ENCODE results near the gene PET100. TPM values are rescaled to one million over a fixed set of nuclear protein-coding genes. Genes with fewer than 3 reads are reported as not detected.
"Not testable (repeated sequence)": the region's sequence is repeated elsewhere in the genome, so short reads cannot be mapped to it uniquely, and the experiment has no call there.

PET100 gene
- total and polyA plus RNA-seq, 3 experiments from 2014 or later = 110 to 297 (median 110) TPM

DNA sequence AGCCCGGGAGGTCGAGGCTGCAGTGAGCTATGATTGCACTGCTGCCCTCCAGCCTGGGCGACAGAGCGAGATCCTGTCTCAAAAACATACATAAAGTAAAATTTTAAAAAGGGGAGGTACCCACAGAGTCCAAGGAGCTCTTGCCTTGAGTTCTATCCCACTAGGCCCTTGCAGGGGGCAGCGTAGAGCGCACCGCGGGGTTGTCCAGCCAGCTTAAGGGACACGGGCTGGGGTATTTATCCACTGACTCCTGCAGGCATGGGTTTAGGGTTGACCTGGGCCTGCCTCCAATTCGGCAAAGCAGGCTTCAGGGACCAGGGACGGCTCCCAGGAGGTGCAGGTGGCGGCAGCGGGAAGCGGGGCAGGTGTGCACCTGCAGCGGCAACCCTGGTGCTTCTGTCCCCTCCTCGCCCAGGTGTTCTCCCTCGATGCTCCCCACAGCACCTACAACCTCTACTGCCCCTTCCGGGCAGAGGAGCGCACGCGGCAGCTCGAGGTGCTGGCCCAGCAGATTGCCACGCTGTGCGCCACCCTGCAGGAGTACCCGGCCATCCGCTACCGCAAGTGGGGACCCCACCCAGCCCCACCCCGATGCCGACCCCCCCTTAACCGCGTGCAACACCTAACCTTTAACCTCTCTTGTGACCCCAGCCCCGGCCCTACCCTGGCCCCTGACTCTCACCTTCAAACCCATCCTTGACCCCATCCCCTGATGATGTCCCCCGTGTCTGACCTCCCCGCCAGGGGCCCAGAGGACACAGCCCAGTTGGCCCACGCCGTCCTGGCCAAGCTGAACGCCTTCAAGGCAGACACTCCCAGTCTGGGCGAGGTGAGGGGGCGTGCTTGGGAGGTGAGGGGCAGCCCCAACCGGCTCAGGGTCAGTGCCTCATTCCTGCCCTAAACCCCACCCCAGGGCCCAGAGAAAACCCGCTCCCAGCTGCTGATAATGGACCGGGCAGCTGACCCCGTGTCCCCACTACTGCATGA, 12.0 kb downstream of the PET100 start:
- Mint-ChIP-seq H3K4me3 (peak overlapping the region in 1 of 7 donors; percentile 48), H3K27me3 (no peaks in the 10 kb centered on the region), H3K27ac (peak overlapping the region in 1 of 8 donors; percentile 47), H3K9me3 (no peaks in the 10 kb centered on the region), H3K4me1 (peaks cover 18 to 33% (median 24%) of the 10 kb centered on the region in 3 donors), H3K36me3 (peaks cover 0 to 47% (median 10%) of the 10 kb centered on the region in 3 donors)
- no peaks in the 10 kb centered on the region for H3K36me3 ChIP-seq (ENCODE audit: insufficient read depth, low read length)
- no peaks in the 10 kb centered on the region for H3K9me3 ChIP-seq (ENCODE audit: low read length)
- H3K4me1 ChIP-seq (ENCODE audit: insufficient read depth, low read length) = peaks cover 17% of the 10 kb centered on the region
- no peaks in the 10 kb centered on the region for H3K27me3 ChIP-seq (ENCODE audit: insufficient read depth, low read length, poor library complexity, severe bottlenecking)
- peak in 1 of 5 donors; percentile 39 for DNase-seq
- no peak overlapping the region for H3K27ac ChIP-seq (ENCODE audit: low read depth, low read length)
- H3K4me3 ChIP-seq (ENCODE audit: low read length) = no peak overlapping the region
- ChIA-PET POLR2A (interaction anchor here (1.2 kb wide), 1 partner anchor 12 kb away, joined by 4 read pairs; the partner anchor contains the start of genes PET100 and XAB2), CTCF (interaction anchor here (1.2 kb wide), 1 partner anchor 39 kb away, joined by 3 read pairs; the partner anchor contains the start of gene TRAPPC5)

DNA sequence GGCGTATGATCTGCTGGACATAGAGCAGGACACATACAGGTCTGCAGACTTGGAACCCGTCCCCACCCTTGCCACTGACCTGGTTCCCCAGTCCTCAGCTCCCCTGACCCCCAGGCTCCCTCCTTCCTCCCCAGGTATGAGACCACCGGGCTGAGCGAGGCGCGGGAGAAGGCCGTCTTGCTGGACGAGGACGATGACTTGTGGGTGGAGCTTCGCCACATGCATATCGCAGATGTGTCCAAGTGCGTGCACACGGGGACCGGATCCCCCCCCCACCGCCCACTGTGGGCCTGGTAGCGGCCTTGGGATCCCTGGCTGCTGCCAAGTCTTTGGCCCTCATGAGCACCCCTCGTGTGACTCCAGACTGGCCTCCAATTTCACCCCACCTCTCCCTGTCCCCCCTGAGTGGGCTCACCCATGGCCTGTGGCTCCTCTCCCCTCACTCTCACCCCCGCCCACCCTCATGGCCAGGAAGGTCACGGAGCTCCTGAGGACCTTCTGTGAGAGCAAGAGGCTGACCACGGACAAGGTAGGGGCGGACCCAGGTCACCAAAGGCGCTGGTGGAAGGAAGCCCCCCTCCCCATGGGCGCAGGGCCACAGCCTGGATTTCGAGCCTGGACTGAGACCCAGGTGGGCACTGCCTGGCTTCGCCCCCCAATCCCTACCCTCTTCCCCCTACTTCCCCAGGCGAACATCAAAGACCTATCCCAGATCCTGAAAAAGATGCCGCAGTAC, 12.9 kb downstream of the PET100 start:
- Mint-ChIP-seq H3K4me3 (no peak overlapping the region), H3K27ac (peak overlapping the region in 1 of 8 donors; percentile 91), H3K27me3 (no peaks in the 10 kb centered on the region), H3K36me3 (peaks cover 0 to 48% (median 10%) of the 10 kb centered on the region in 3 donors), H3K4me1 (peaks cover 15 to 29% (median 22%) of the 10 kb centered on the region in 3 donors), H3K9me3 (no peaks in the 10 kb centered on the region)
- peak in 1 of 5 donors; percentile 43 for DNase-seq
- no peak overlapping the region for H3K27ac ChIP-seq (ENCODE audit: low read depth, low read length)
- H3K4me1 ChIP-seq (ENCODE audit: insufficient read depth, low read length) = peaks cover 13% of the 10 kb centered on the region
- H3K4me3 ChIP-seq (ENCODE audit: low read length) = no peak overlapping the region
- H3K36me3 ChIP-seq (ENCODE audit: insufficient read depth, low read length) = no peaks in the 10 kb centered on the region
- CTCF ChIA-PET = no interaction called here
- no peaks in the 10 kb centered on the region for H3K27me3 ChIP-seq (ENCODE audit: insufficient read depth, low read length, poor library complexity, severe bottlenecking)
- H3K9me3 ChIP-seq (ENCODE audit: low read length) = no peaks in the 10 kb centered on the region
- POLR2A ChIA-PET = interaction anchor here (1.2 kb wide), 1 partner anchor 12 kb away, joined by 4 read pairs; the partner anchor contains the start of genes PET100 and XAB2

DNA sequence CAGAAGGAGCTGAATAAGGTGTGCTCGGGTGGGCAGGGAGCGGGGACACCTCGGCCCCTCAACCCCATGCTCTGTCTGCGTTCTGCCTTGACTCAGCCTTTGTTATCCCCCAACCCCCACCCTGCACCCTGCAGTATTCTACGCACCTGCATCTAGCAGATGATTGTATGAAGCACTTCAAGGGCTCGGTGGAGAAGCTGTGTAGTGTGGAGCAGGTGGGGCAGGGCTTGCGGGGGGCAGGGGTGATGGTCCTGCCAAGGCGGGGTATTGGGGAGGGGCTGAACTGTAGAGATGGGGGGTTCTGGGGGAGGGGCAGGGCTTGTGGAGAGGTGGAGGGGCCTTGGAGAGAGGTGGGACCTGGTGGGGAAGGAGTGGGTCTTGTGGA, 13.4 kb downstream of the PET100 start:
- no peaks in the 10 kb centered on the region for H3K9me3 Mint-ChIP-seq
- CTCF ChIA-PET = no interaction called here

DNA sequence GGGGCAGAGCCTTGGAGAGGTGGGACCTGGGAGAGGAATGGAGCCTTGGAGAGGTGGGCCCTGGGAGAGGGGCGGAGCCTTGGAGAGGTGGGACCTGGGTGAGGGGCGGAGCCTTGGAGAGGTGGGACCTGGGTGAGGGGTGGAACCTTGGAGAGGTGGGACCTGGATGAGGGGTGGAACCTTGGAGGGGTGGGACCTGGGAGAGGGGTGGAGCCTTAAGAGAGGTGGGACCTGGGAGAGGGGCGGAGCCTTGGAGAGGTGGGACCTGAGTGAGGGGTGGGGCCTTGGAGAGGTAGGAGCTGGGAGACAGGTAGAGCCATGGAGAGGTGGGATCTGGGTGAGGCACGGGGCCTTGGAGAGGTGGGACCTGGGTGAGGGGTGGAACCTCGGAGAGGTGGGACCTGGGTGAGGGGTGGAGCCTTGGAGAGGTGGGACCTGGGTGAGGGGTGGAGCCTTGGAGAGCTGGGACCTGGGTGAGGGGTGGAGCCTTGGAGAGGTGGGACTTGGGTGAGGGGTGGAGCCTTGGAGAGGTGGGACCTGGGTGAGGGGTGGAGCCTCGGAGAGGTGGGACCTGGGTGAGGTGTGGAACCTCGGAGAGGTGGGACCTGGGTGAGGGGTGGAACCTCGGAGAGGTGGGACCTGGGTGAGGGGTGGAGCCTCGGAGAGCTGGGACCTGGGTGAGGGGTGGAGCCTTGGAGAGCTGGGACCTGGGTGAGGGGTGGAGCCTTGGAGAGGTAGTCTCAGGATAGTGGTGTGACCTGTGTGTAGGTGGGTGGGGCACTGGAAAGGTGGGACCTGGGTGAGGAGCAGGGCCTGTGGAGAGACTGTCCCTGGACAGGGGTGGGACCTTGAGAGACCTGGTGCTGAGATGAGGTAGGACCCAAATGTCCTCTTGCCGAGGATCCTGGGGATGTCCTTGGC, 14.3 kb downstream of the PET100 start:
- H3K9me3 ChIP-seq (ENCODE audit: low read length); H3K4me3 Mint-ChIP-seq; H3K9me3 Mint-ChIP-seq; H3K27me3 ChIP-seq (ENCODE audit: insufficient read depth, low read length, poor library complexity, severe bottlenecking); H3K4me3 ChIP-seq (ENCODE audit: low read length); POLR2A ChIA-PET; H3K27ac ChIP-seq (ENCODE audit: low read depth, low read length); H3K4me1 ChIP-seq (ENCODE audit: insufficient read depth, low read length); CTCF ChIA-PET; H3K36me3 ChIP-seq (ENCODE audit: insufficient read depth, low read length); H3K27me3 Mint-ChIP-seq: not testable (repeated sequence)
- Mint-ChIP-seq H3K4me1 (peaks cover 9 to 16% (median 16%) of the 10 kb centered on the region in 3 donors), H3K27ac (peak overlapping the region in 2 of 8 donors; percentile 6 to 61), H3K36me3 (peaks cover 0 to 55% (median 10%) of the 10 kb centered on the region in 3 donors)
- DNase-seq = peak in 3 of 5 donors; percentile 18 to 45 (median 24)

More for the DNA sequence above, 13.4 kb downstream of the PET100 start:
- Histone ChIP-seq H3K4me1 (ENCODE audit: insufficient read depth, low read length) (peaks cover 7% of the 10 kb centered on the region), H3K36me3 (ENCODE audit: insufficient read depth, low read length) (no peaks in the 10 kb centered on the region), H3K27me3 (ENCODE audit: insufficient read depth, low read length, poor library complexity, severe bottlenecking) (no peaks in the 10 kb centered on the region), H3K9me3 (ENCODE audit: low read length) (no peaks in the 10 kb centered on the region), H3K4me3 (ENCODE audit: low read length) (no peak overlapping the region), H3K27ac (ENCODE audit: low read depth, low read length) (no peak overlapping the region)
- Mint-ChIP-seq H3K36me3 (peaks cover 0 to 53% (median 10%) of the 10 kb centered on the region in 3 donors), H3K4me1 (peaks cover 11 to 23% (median 17%) of the 10 kb centered on the region in 3 donors), H3K27me3 (no peaks in the 10 kb centered on the region), H3K4me3 (no peak overlapping the region), H3K27ac (peak overlapping the region in 2 of 8 donors; percentile 61 to 91)
- no peak for DNase-seq
- POLR2A ChIA-PET = no interaction called here

DNA sequence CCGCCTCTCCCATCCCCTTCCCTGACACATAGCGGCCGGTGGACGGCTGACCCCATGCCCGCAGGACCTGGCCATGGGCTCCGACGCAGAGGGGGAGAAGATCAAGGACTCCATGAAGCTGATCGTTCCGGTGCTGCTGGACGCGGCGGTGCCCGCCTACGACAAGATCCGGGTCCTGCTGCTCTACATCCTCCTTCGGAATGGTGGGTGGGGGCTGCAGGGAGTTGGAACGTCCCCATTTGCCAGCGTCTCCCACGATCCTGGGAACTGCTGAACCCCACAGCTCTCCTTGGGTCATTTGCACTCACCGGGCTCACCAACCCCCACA, 14.9 kb downstream of the PET100 start:
- Histone ChIP-seq H3K27ac (ENCODE audit: low read depth, low read length) (no peak overlapping the region), H3K27me3 (ENCODE audit: insufficient read depth, low read length, poor library complexity, severe bottlenecking) (no peaks in the 10 kb centered on the region), H3K9me3 (ENCODE audit: low read length) (no peaks in the 10 kb centered on the region), H3K4me3 (ENCODE audit: low read length) (no peak overlapping the region), H3K36me3 (ENCODE audit: insufficient read depth, low read length) (no peaks in the 10 kb centered on the region), H3K4me1 (ENCODE audit: insufficient read depth, low read length) (no peaks in the 10 kb centered on the region)
- H3K4me3 Mint-ChIP-seq = no peak overlapping the region
- no peak overlapping the region for H3K27ac Mint-ChIP-seq
- ChIA-PET POLR2A (no interaction called here), CTCF (no interaction called here)
- no peaks in the 10 kb centered on the region for H3K27me3 Mint-ChIP-seq
- H3K36me3 Mint-ChIP-seq = peaks cover 0 to 54% (median 9%) of the 10 kb centered on the region in 3 donors
- H3K9me3 Mint-ChIP-seq = no peaks in the 10 kb centered on the region
- DNase-seq = no peak
- peaks cover 7 to 15% (median 10%) of the 10 kb centered on the region in 3 donors for H3K4me1 Mint-ChIP-seq

DNA sequence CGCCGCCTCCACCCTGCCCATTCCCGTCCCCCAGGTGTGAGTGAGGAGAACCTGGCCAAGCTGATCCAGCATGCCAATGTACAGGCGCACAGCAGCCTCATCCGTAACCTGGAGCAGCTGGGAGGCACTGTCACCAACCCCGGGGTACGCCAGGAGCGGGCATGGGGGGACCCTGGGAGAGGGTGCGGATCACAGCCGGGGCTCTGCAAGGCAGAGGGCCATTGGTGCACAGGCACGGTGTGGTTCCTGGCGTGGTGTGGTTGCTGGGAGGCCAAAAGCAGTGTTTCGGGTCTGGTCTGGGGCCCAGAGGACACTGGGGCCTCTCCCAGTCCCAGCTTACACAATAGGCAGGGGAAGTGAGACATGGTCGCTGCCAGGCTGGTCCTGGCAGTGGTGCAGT, 15.6 kb downstream of the PET100 start:
- no peaks in the 10 kb centered on the region for H3K9me3 Mint-ChIP-seq
- no peak for DNase-seq
- Histone ChIP-seq H3K4me1 (ENCODE audit: insufficient read depth, low read length) (no peaks in the 10 kb centered on the region), H3K27me3 (ENCODE audit: insufficient read depth, low read length, poor library complexity, severe bottlenecking) (no peaks in the 10 kb centered on the region), H3K9me3 (ENCODE audit: low read length) (no peaks in the 10 kb centered on the region), H3K4me3 (ENCODE audit: low read length) (no peak overlapping the region), H3K36me3 (ENCODE audit: insufficient read depth, low read length) (no peaks in the 10 kb centered on the region), H3K27ac (ENCODE audit: low read depth, low read length) (no peak overlapping the region)
- H3K4me3 Mint-ChIP-seq = no peak overlapping the region
- POLR2A ChIA-PET = no interaction called here
- peak overlapping the region in 1 of 8 donors; percentile 76 for H3K27ac Mint-ChIP-seq
- H3K36me3 Mint-ChIP-seq = peaks cover 0 to 48% (median 4%) of the 10 kb centered on the region in 3 donors
- CTCF ChIA-PET = no interaction called here
- H3K27me3 Mint-ChIP-seq = no peaks in the 10 kb centered on the region
- H3K4me1 Mint-ChIP-seq = peaks cover under 1 to 8% (median 4%) of the 10 kb centered on the region in 3 donors

DNA sequence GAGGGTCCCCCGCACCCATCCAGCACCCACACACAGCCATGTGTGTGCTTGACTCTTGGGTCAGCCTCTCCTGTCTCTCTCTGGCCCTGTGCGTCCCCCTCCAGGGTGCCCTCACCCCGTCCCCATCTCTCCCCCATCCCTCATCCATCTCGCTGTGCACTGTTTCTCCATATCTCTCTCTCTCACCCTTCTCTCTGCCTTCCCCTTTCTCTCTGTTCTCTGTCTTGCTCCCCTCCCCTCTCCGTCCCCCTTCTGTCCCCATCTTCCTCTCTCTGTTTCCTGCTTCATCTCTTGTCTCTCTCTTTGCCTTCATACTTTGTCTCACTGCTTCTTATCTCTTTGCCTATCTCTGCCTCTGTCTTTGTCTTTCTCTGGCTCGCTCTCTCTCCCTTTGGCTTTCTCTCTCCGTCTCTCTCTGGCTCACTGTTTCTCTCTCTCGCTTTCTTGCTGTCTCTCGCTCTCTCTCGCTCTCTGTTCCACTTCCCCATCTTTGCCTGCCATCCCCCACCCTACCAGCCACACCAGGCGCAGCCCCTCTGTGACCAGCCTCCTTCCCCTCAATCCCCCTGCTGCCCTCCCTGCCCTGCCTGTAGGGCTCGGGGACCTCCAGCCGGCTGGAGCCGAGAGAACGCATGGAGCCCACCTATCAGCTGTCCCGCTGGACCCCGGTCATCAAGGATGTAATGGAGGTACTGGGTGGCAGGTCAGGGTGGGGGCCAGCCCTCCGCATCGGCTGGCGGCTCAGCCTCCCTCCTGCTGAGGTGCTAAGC, 16.2 kb downstream of the PET100 start:
- peak overlapping the region in 2 of 8 donors; percentile 73 to 76 for H3K27ac Mint-ChIP-seq
- peaks cover 0 to 43% (median 2%) of the 10 kb centered on the region in 3 donors for H3K36me3 Mint-ChIP-seq
- no peak for DNase-seq
- peaks cover 0 to 4% (median 0%) of the 10 kb centered on the region in 3 donors for H3K4me1 Mint-ChIP-seq
- no peaks in the 10 kb centered on the region for H3K27me3 ChIP-seq (ENCODE audit: insufficient read depth, low read length, poor library complexity, severe bottlenecking)
- ChIA-PET CTCF (no interaction called here), POLR2A (no interaction called here)
- H3K9me3 ChIP-seq (ENCODE audit: low read length) = no peaks in the 10 kb centered on the region
- H3K9me3 Mint-ChIP-seq = no peaks in the 10 kb centered on the region
- H3K4me3 ChIP-seq (ENCODE audit: low read length) = no peak overlapping the region
- H3K4me1 ChIP-seq (ENCODE audit: insufficient read depth, low read length) = no peaks in the 10 kb centered on the region
- H3K4me3 Mint-ChIP-seq = no peak overlapping the region
- H3K27ac ChIP-seq (ENCODE audit: low read depth, low read length) = no peak overlapping the region
- H3K36me3 ChIP-seq (ENCODE audit: insufficient read depth, low read length) = no peaks in the 10 kb centered on the region
- H3K27me3 Mint-ChIP-seq = no peaks in the 10 kb centered on the region
